ENCODE measurements around the gene OLR1.
"Not testable (repeated sequence)": the region's sequence is repeated elsewhere in the genome, so short reads cannot be mapped to it uniquely, and the experiment has no call there.

The OLR1 gene

GRCh38 chr12:10194160-10194670, 22.3 kb upstream of the OLR1 start:
- no peak for DNase-seq
- in situ Hi-C loops (cut with MboI; ENCODE audit: low pct_unique_long_range_greater_than_20kb, low sequenced_read_pairs): no loop called here

- DNase-seq: no peak
Measured at GRCh38 chr12:10191865-10192264, 19.9 kb upstream of the OLR1 start.

GRCh38 chr12:10190558-10191388, 18.8 kb upstream of the OLR1 start:
- in situ Hi-C loops (cut with MboI; ENCODE audit: low pct_unique_long_range_greater_than_20kb, low sequenced_read_pairs): no loop called here
- DNase-seq: peak; percentile 67

More at GRCh38 chr12:10191865-10192264, 19.9 kb upstream of the OLR1 start:
- in situ Hi-C loops (cut with MboI; ENCODE audit: low pct_unique_long_range_greater_than_20kb, low sequenced_read_pairs): no loop called here

GRCh38 chr12:10189653-10190052, 17.7 kb upstream of the OLR1 start:
- no peak for DNase-seq
- in situ Hi-C loops (cut with MboI; ENCODE audit: low pct_unique_long_range_greater_than_20kb, low sequenced_read_pairs): no loop called here

GRCh38 chr12:10186958-10187357, 15.0 kb upstream of the OLR1 start:
- DNase-seq; in situ Hi-C loops (cut with MboI; ENCODE audit: low pct_unique_long_range_greater_than_20kb, low sequenced_read_pairs): not testable (repeated sequence)

- in situ Hi-C loops (cut with MboI; ENCODE audit: low pct_unique_long_range_greater_than_20kb, low sequenced_read_pairs): no loop called here
- peak; percentile 32 for DNase-seq
Measured at GRCh38 chr12:10186299-10186698, 14.4 kb upstream of the OLR1 start.

GRCh38 chr12:10184261-10184843, 12.4 kb upstream of the OLR1 start:
- in situ Hi-C loops (cut with MboI; ENCODE audit: low pct_unique_long_range_greater_than_20kb, low sequenced_read_pairs): no loop called here
- no peak for DNase-seq

- DNase-seq: no peak
- in situ Hi-C loops (cut with MboI; ENCODE audit: low pct_unique_long_range_greater_than_20kb, low sequenced_read_pairs): no loop called here
Measured at GRCh38 chr12:10182354-10183049, 10.6 kb upstream of the OLR1 start.

GRCh38 chr12:10179776-10180181, 7.8 kb upstream of the OLR1 start:
- DNase-seq: no peak

GRCh38 chr12:10178821-10179220, 6.9 kb upstream of the OLR1 start, which contains the start of gene TMEM52B:
TMEM52B (plus strand) TSS chr12:10179032; CDS start chr12:10179575, 543 bp downstream.
- in situ Hi-C loops (cut with MboI; ENCODE audit: low pct_unique_long_range_greater_than_20kb, low sequenced_read_pairs): no loop called here
- no peak for DNase-seq

More at GRCh38 chr12:10179776-10180181, 7.8 kb upstream of the OLR1 start:
- in situ Hi-C loops (cut with MboI; ENCODE audit: low pct_unique_long_range_greater_than_20kb, low sequenced_read_pairs): no loop called here

GRCh38 chr12:10175846-10176636, 4.1 kb upstream of the OLR1 start:
- no peak for DNase-seq
- in situ Hi-C loops (cut with MboI; ENCODE audit: low pct_unique_long_range_greater_than_20kb, low sequenced_read_pairs): no loop called here

GRCh38 chr12:10174986-10175614, 3.2 kb upstream of the OLR1 start:
- in situ Hi-C loops (cut with MboI; ENCODE audit: low pct_unique_long_range_greater_than_20kb, low sequenced_read_pairs): no loop called here
- no peak for DNase-seq

- DNase-seq: no peak
- in situ Hi-C loops (cut with MboI; ENCODE audit: low pct_unique_long_range_greater_than_20kb, low sequenced_read_pairs): no loop called here
Measured at GRCh38 chr12:10170216-10170615, 1.7 kb downstream of the OLR1 start.

- in situ Hi-C loops (cut with MboI; ENCODE audit: low pct_unique_long_range_greater_than_20kb, low sequenced_read_pairs): no loop called here
- DNase-seq: no peak
Measured at GRCh38 chr12:10169104-10169503, 2.8 kb downstream of the OLR1 start.

GRCh38 chr12:10167599-10167998, 4.3 kb downstream of the OLR1 start:
- in situ Hi-C loops (cut with MboI; ENCODE audit: low pct_unique_long_range_greater_than_20kb, low sequenced_read_pairs): no loop called here
- DNase-seq: peak; percentile 48

- no peak for DNase-seq
- in situ Hi-C loops (cut with MboI; ENCODE audit: low pct_unique_long_range_greater_than_20kb, low sequenced_read_pairs): no loop called here
Measured at GRCh38 chr12:10165421-10165820, 6.5 kb downstream of the OLR1 start.

GRCh38 chr12:10163084-10163483, 8.8 kb downstream of the OLR1 start:
- no peak for DNase-seq
- in situ Hi-C loops (cut with MboI; ENCODE audit: low pct_unique_long_range_greater_than_20kb, low sequenced_read_pairs): no loop called here

- DNase-seq: no peak
- in situ Hi-C loops (cut with MboI; ENCODE audit: low pct_unique_long_range_greater_than_20kb, low sequenced_read_pairs): no loop called here
Measured at GRCh38 chr12:10160617-10161385, 11.1 kb downstream of the OLR1 start.

All from KBM-7 (cell line).